ENCODE results near the gene RARG.
A peak's percentile ranks its signal among the peaks of the same experiment; 100 is the strongest.
"Not testable (repeated sequence)": the region's sequence is repeated elsewhere in the genome, so short reads cannot be mapped to it uniquely, and the experiment has no call there.

RARG gene

GRCh38 chr12:53191096-53191884 lies 40.7 kb downstream of the RARG start:
- H3K4me3 ChIP-seq (ENCODE audit: low read length) = no peak overlapping the region
- no peak for TF ChIP-seq ZNF274 (IDR thresholded peaks at IDR 0.05; ENCODE audit: low read depth, low read length)

GRCh38 chr12:53190108-53190729 lies 41.8 kb downstream of the RARG start:
- no peak for TF ChIP-seq ZNF274 (IDR thresholded peaks at IDR 0.05; ENCODE audit: low read depth, low read length)
- no peak overlapping the region for H3K4me3 ChIP-seq (ENCODE audit: low read length)

- no peak overlapping the region for H3K4me3 ChIP-seq (ENCODE audit: low read length)
- TF ChIP-seq ZNF274 (IDR thresholded peaks at IDR 0.05; ENCODE audit: low read depth, low read length) = no peak
Observed at GRCh38 chr12:53187145-53187899, 44.7 kb downstream of the RARG start.

- no peak for TF ChIP-seq ZNF274 (IDR thresholded peaks at IDR 0.05; ENCODE audit: low read depth, low read length)
- no peak overlapping the region for H3K4me3 ChIP-seq (ENCODE audit: low read length)
Observed at GRCh38 chr12:53186745-53187144, 45.3 kb downstream of the RARG start.

- H3K4me3 ChIP-seq (ENCODE audit: low read length) = no peak overlapping the region
- TF ChIP-seq ZNF274 (IDR thresholded peaks at IDR 0.05; ENCODE audit: low read depth, low read length) = no peak
Observed at GRCh38 chr12:53185582-53186153, 46.3 kb downstream of the RARG start.

- H3K4me3 ChIP-seq (ENCODE audit: low read length) = no peak overlapping the region
- TF ChIP-seq ZNF274 (IDR thresholded peaks at IDR 0.05; ENCODE audit: low read depth, low read length) = no peak
Observed at GRCh38 chr12:53184828-53185227, 47.2 kb downstream of the RARG start.

- H3K4me3 ChIP-seq (ENCODE audit: low read length) = no peak overlapping the region
- no peak for TF ChIP-seq ZNF274 (IDR thresholded peaks at IDR 0.05; ENCODE audit: low read depth, low read length)
Observed at GRCh38 chr12:53182903-53183302, 49.1 kb downstream of the RARG start.

- no peak for TF ChIP-seq ZNF274 (IDR thresholded peaks at IDR 0.05; ENCODE audit: low read depth, low read length)
- H3K4me3 ChIP-seq (ENCODE audit: low read length) = peak overlapping the region; percentile 76
Observed at GRCh38 chr12:53181935-53182334, 50.1 kb downstream of the RARG start.

GRCh38 chr12:53180931-53181645 lies 50.9 kb downstream of the RARG start:
- H3K4me3 ChIP-seq (ENCODE audit: low read length) = peak overlapping the region; percentile 76
- TF ChIP-seq ZNF274 (IDR thresholded peaks at IDR 0.05; ENCODE audit: low read depth, low read length) = no peak

- H3K4me3 ChIP-seq (ENCODE audit: low read length) = peak within 1 kb of the TSS; percentile 76
- TF ChIP-seq ZNF274 (IDR thresholded peaks at IDR 0.05; ENCODE audit: low read depth, low read length) = no peak
Observed at GRCh38 chr12:53180220-53180930, 51.6 kb downstream of the RARG start, which contains the start of the genes CSAD and ZNF740. Gene CSAD, minus strand, starts transcription at chr12:53180925. Its CDS starts 7,455 bp downstream, at chr12:53173470. Gene ZNF740, plus strand, starts transcription at chr12:53180722. Its CDS starts 1,262 bp downstream, at chr12:53181984.

GRCh38 chr12:53179687-53180219 lies 52.3 kb downstream of the RARG start:
- TF ChIP-seq ZNF274 (IDR thresholded peaks at IDR 0.05; ENCODE audit: low read depth, low read length) = no peak
- H3K4me3 ChIP-seq (ENCODE audit: low read length) = peak overlapping the region; percentile 51

- H3K4me3 ChIP-seq (ENCODE audit: low read length) = not testable (repeated sequence)
Observed at GRCh38 chr12:53178803-53179202, 53.2 kb downstream of the RARG start.

- H3K4me3 ChIP-seq (ENCODE audit: low read length) = not testable (repeated sequence)
Observed at GRCh38 chr12:53177447-53177846, 54.6 kb downstream of the RARG start.
